Thyroid gland (tissue), 4 donors: ENCODE results near the gene FES. TPM values are rescaled to one million over a fixed set of nuclear protein-coding genes. Genes with fewer than 3 reads are reported as not detected.

ENCODE experiments used
- DNase-seq, 2 donors: peaks; one replicate each; pipeline ENCODE4 v3.0.0-alpha.2; 2019
- H3K27ac ChIP-seq, 3 donors: fragments of 200-600 bp; sonication (generic); 1 replicate in 2 of 3; 2 replicates in 1 of 3; pipeline ENCODE4 v1.5.1; 2016 to 2019; ENCODE audit warnings: mild to moderate bottlenecking in 1 of 3, moderate library complexity in 1 of 3
- H3K27me3 ChIP-seq: fragments of 200-600 bp; sonication (generic); one replicate; pipeline ENCODE4 v1.5.1; 2019
- H3K36me3 ChIP-seq, 2 donors: fragments of 200-600 bp; sonication (generic); one replicate each; pipeline ENCODE4 v1.5.1; 2016 to 2019
- H3K4me1 ChIP-seq, 2 donors: fragments of 200-600 bp; sonication (generic); one replicate each; pipeline ENCODE4 v1.5.1; 2017 to 2019
- H3K4me3 ChIP-seq, 3 donors: fragments of 200-600 bp; sonication (generic); replicated peaks in 1 of 3; 1 replicate in 2 of 3; 2 replicates in 1 of 3; pipeline ENCODE4 v1.5.1; 2016; ENCODE audit warnings: mild to moderate bottlenecking in 1 of 3
- H3K9me3 ChIP-seq: fragments of 200-600 bp; sonication (generic); one replicate; pipeline ENCODE4 v1.5.1; 2017
- POLR2A ChIP-seq, 2 donors: fragments of 450-650 bp; IDR thresholded peaks; one replicate each; pipeline ENCODE4 v1.6.1; 2017; ENCODE audit warnings: antibody characterized with exemption in 2 of 2, mild to moderate bottlenecking in 2 of 2, moderate library complexity in 1 of 2
- WGBS, 2 donors: methylation state at CpG; one replicate each; pipeline ENCODE4 v1.1.5; 2017; 5-methylcytosine and 5-hydroxymethylcytosine counted together
- intact Hi-C: fragments of 100-400 bp; cut with DNase I; formaldehyde crosslinking; loops from one replicate; pipeline ENCODE4 v1.15.1; 2023
- total RNA-seq, 4 donors: library from RNA; depleted of rRNA; stranded (reverse); fragments of >200 nt; gene quantifications; one replicate each; pipeline ENCODE4 v1.2.3, GENCODE V29; 2016
- TF ChIP-seq, protein P1 (sequence below), 6 experiments: fragments of 200-600 bp in 3 of 6; fragments of 450-650 bp in 3 of 6; sonication (generic) in 3 of 6; IDR thresholded peaks; one replicate each; pipeline ENCODE4 v1.5.1; 2016 to 2019; ENCODE audit warnings: antibody characterized with exemption in 6 of 6, mild to moderate bottlenecking in 2 of 6, inconsistent platforms in 1 of 6, moderate library complexity in 1 of 6

The FES gene
- total RNA-seq, 4 donors from 2014 or later, result 34.1 to 44.5 (median 36.0) TPM

DNA sequence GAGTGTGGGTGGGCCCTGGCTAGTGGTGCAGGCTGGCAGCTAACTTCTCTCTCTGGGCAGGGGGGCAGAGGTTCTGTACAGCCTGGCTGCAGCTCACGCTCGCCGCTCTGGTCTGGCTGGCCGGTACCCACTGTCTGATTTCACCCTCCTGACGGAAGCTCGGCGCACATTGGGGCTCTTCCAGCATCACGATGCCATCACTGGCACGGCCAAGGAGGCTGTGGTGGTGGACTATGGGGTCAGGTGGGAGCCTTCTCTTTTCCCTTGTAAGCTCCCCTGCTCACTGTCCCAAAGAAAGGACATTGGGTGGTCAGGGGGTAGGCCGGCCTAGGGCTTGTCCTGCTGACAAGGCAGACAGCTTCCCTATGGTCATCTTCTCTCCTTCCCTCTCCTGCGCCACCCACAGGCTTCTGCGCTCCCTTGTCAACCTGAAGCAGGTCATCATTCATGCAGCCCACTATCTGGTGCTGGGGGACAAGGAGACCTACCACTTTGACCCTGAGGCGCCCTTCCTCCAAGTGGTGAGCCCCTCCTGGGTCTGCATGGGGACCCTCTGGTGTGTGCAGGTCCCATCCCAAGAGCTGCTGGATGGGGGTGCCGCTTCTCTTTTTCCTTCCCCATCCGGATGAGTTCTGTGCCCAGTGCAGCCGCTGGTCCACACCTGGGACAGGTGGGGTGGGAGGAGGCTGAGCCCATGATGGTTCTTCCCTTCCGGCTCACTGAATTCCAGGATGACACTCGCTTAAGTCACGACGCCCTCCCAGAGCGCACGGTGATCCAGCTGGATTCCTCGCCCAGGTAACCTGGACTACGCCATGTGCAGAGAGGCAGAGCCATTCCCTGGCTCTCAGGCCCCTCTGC is 26.4 kb downstream of the FES start:
- intact Hi-C loops, result no loop called here
- H3K9me3 ChIP-seq, result no peaks in the 10 kb centered on the region
- no peak overlapping the region for H3K27ac ChIP-seq
- H3K4me3 ChIP-seq, result no peak overlapping the region
- DNase-seq, result no peak
- TF ChIP-seq POLR2A (IDR thresholded peaks at IDR 0.05), result no peak
- TF ChIP-seq, protein P1, sequence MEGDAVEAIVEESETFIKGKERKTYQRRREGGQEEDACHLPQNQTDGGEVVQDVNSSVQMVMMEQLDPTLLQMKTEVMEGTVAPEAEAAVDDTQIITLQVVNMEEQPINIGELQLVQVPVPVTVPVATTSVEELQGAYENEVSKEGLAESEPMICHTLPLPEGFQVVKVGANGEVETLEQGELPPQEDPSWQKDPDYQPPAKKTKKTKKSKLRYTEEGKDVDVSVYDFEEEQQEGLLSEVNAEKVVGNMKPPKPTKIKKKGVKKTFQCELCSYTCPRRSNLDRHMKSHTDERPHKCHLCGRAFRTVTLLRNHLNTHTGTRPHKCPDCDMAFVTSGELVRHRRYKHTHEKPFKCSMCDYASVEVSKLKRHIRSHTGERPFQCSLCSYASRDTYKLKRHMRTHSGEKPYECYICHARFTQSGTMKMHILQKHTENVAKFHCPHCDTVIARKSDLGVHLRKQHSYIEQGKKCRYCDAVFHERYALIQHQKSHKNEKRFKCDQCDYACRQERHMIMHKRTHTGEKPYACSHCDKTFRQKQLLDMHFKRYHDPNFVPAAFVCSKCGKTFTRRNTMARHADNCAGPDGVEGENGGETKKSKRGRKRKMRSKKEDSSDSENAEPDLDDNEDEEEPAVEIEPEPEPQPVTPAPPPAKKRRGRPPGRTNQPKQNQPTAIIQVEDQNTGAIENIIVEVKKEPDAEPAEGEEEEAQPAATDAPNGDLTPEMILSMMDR (IDR thresholded peaks at IDR 0.05), result no peak
- WGBS, 2 donors, result 95 to 99% methylated on average over 22 to 24 of the region's 24 CpGs
- H3K27me3 ChIP-seq, result no peaks in the 10 kb centered on the region
- peaks cover 85 to 86% of the 10 kb centered on the region in 2 donors for H3K36me3 ChIP-seq
- no peaks in the 10 kb centered on the region for H3K4me1 ChIP-seq

DNA sequence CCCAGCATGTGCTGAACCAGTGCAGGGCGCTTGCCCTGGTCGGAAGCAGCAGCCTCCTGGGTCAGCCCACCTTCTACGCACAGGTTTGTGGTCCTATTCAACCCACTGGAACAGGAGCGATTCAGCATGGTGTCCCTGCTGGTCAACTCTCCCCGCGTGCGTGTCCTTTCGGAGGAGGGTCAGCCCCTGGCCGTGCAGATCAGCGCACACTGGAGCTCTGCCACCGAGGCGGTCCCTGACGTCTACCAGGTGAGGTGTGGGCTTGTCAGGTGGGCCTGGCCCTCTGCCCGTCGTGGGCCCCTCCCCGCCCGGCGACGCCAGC is 27.0 kb downstream of the FES start:
- 85 to 99% methylated on average over 9 to 19 of the region's 19 CpGs for WGBS, 2 donors
- intact Hi-C loops, result no loop called here

DNA sequence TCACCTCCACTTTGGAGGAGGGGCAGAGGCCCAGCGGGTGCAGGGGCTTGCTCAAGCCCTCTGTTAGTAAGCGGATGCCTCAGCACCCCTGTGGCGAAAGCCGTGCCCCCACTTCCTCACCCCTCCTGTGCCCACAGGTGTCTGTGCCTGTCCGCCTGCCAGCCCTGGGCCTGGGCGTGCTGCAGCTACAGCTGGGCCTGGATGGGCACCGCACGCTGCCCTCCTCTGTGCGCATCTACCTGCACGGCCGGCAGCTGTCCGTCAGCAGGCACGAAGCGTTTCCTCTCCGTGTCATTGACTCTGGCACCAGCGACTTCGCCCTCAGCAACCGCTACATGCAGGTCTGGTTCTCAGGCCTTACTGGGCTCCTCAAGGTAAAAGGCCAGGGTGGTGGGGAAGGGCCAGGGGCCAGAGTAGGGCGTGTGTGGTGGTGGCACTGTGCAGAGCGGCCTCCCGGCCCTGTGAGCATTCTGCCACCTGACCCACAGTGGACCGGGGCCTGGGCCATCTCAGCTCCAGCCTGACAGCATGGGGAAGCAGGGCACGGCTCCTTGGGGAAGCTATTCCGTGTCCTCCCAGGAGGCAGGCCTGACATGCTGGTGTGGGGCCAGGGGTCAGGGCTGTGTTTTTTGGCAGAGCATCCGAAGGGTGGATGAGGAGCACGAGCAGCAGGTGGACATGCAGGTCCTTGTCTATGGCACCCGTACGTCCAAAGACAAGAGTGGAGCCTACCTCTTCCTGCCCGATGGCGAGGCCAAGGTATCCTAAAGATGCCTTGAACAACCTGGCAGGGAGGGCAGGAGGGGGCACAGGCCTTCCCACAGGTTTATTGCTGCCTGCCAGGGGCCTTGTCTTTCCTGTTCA is 27.8 kb downstream of the FES start:
- 92 to 98% methylated on average over 21 to 22 of the region's 30 CpGs for WGBS, 2 donors
- peaks cover 85 to 86% of the 10 kb centered on the region in 2 donors for H3K36me3 ChIP-seq

More for the DNA sequence above, 27.0 kb downstream of the FES start:
- DNase-seq, result no peak
- Histone ChIP-seq H3K27ac (no peak overlapping the region), H3K27me3 (no peaks in the 10 kb centered on the region), H3K4me3 (no peak overlapping the region), H3K9me3 (no peaks in the 10 kb centered on the region), H3K4me1 (no peaks in the 10 kb centered on the region), H3K36me3 (peaks cover 85 to 86% of the 10 kb centered on the region in 2 donors)
- TF ChIP-seq, protein P1 (IDR thresholded peaks at IDR 0.05), result no peak
- no peak for TF ChIP-seq POLR2A (IDR thresholded peaks at IDR 0.05)

DNA sequence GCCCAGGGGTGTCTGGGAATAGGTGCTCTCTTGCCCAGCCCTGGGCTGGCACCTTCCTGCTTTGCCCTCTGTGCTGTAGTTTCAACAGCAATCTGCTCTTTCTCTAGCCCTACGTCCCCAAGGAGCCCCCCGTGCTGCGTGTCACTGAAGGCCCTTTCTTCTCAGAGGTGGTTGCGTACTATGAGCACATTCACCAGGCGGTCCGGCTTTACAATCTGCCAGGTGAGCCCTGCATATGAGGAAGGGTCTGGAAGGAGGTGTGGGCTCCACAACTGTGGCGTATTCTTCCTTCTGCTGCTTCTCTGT is 28.4 kb downstream of the FES start:
- no peaks in the 10 kb centered on the region for H3K27me3 ChIP-seq
- 97 to 99% methylated on average over 7 of the region's 7 CpGs for WGBS, 2 donors

More for the DNA sequence above, 27.8 kb downstream of the FES start:
- Histone ChIP-seq H3K4me3 (no peak overlapping the region), H3K9me3 (no peaks in the 10 kb centered on the region), H3K27me3 (no peaks in the 10 kb centered on the region), H3K27ac (no peak overlapping the region), H3K4me1 (no peaks in the 10 kb centered on the region)
- intact Hi-C loops, result no loop called here
- no peak for DNase-seq
- TF ChIP-seq POLR2A (IDR thresholded peaks at IDR 0.05), result no peak
- TF ChIP-seq, protein P1 (IDR thresholded peaks at IDR 0.05), result no peak

More for the DNA sequence above, 28.4 kb downstream of the FES start:
- H3K27ac ChIP-seq, result no peak overlapping the region
- TF ChIP-seq, protein P1 (IDR thresholded peaks at IDR 0.05), result no peak
- TF ChIP-seq POLR2A (IDR thresholded peaks at IDR 0.05), result no peak
- intact Hi-C loops, result no loop called here
- H3K4me1 ChIP-seq, result no peaks in the 10 kb centered on the region
- no peaks in the 10 kb centered on the region for H3K9me3 ChIP-seq
- H3K36me3 ChIP-seq, result peaks cover 85 to 86% of the 10 kb centered on the region in 2 donors
- no peak overlapping the region for H3K4me3 ChIP-seq
- DNase-seq, result no peak
